Measurements from ENCODE around the gene CHRNA1.
A peak's percentile ranks its signal among the peaks of the same experiment; 100 is the strongest.

CHRNA1 gene

GRCh38 chr2:174731546-174731945, 32.7 kb downstream of the CHRNA1 start:
- Histone ChIP-seq H4K20me1 (ENCODE audit: control insufficient read depth, insufficient read depth, low read depth, low read length) (no peaks in the 10 kb centered on the region), H3K4me3 (ENCODE audit: low read length) (no peak overlapping the region), H3K9me3 (ENCODE audit: control insufficient read depth, insufficient read depth, low read length) (no peaks in the 10 kb centered on the region), H3K79me2 (ENCODE audit: control insufficient read depth, low read length) (no peaks in the 10 kb centered on the region), H3K36me3 (ENCODE audit: control insufficient read depth, low read length) (no peaks in the 10 kb centered on the region), H3K4me2 (ENCODE audit: low read length) (no peak overlapping the region), H3K4me1 (ENCODE audit: control insufficient read depth, low read length) (no peaks in the 10 kb centered on the region), H3K27me3 (ENCODE audit: control insufficient read depth, low read length) (peaks cover 16% of the 10 kb centered on the region), H3K9me2 (replicated peaks; ENCODE audit: control insufficient read depth, low read length) (no peaks in the 10 kb centered on the region), H3K27ac (ENCODE audit: low read depth, low read length) (no peak overlapping the region), H3F3A (ENCODE audit: control insufficient read depth, insufficient read depth) (no peaks in the 10 kb centered on the region)
- TF ChIP-seq EZH2phosphoT487 (IDR thresholded peaks at IDR 0.05; ENCODE audit: borderline replicate concordance, low read length) = no peak
- no peak for TF ChIP-seq CTCF (IDR thresholded peaks at IDR 0.05; ENCODE audit: low read depth, low read length, poor library complexity, severe bottlenecking)

GRCh38 chr2:174730698-174731018, 33.6 kb downstream of the CHRNA1 start:
- peaks cover 16% of the 10 kb centered on the region for H3K27me3 ChIP-seq (ENCODE audit: control insufficient read depth, low read length)
- no peaks in the 10 kb centered on the region for H3F3A ChIP-seq (ENCODE audit: control insufficient read depth, insufficient read depth)
- H4K20me1 ChIP-seq (ENCODE audit: control insufficient read depth, insufficient read depth, low read depth, low read length) = no peaks in the 10 kb centered on the region
- H3K4me3 ChIP-seq (ENCODE audit: low read length) = no peak overlapping the region
- TF ChIP-seq EZH2phosphoT487 (IDR thresholded peaks at IDR 0.05; ENCODE audit: borderline replicate concordance, low read length) = no peak
- TF ChIP-seq CTCF (IDR thresholded peaks at IDR 0.05; ENCODE audit: low read depth, low read length, poor library complexity, severe bottlenecking) = no peak
- H3K9me2 ChIP-seq (replicated peaks; ENCODE audit: control insufficient read depth, low read length) = no peaks in the 10 kb centered on the region
- H3K4me2 ChIP-seq (ENCODE audit: low read length) = no peak overlapping the region
- H3K27ac ChIP-seq (ENCODE audit: low read depth, low read length) = no peak overlapping the region
- H3K4me1 ChIP-seq (ENCODE audit: control insufficient read depth, low read length) = no peaks in the 10 kb centered on the region
- no peaks in the 10 kb centered on the region for H3K36me3 ChIP-seq (ENCODE audit: control insufficient read depth, low read length)
- no peaks in the 10 kb centered on the region for H3K79me2 ChIP-seq (ENCODE audit: control insufficient read depth, low read length)
- no peaks in the 10 kb centered on the region for H3K9me3 ChIP-seq (ENCODE audit: control insufficient read depth, insufficient read depth, low read length)

GRCh38 chr2:174729797-174730697, 34.2 kb downstream of the CHRNA1 start:
- H3K4me2 ChIP-seq (ENCODE audit: low read length) = peak overlapping the region; percentile 30; the same call in 1 of the 2 replicates
- H3K4me3 ChIP-seq (ENCODE audit: low read length) = no peak overlapping the region
- no peaks in the 10 kb centered on the region for H3F3A ChIP-seq (ENCODE audit: control insufficient read depth, insufficient read depth)
- no peaks in the 10 kb centered on the region for H3K4me1 ChIP-seq (ENCODE audit: control insufficient read depth, low read length)
- no peaks in the 10 kb centered on the region for H3K9me2 ChIP-seq (replicated peaks; ENCODE audit: control insufficient read depth, low read length)
- no peak overlapping the region for H3K27ac ChIP-seq (ENCODE audit: low read depth, low read length)
- peaks cover 16% of the 10 kb centered on the region for H3K27me3 ChIP-seq (ENCODE audit: control insufficient read depth, low read length)
- H3K9me3 ChIP-seq (ENCODE audit: control insufficient read depth, insufficient read depth, low read length) = no peaks in the 10 kb centered on the region
- no peaks in the 10 kb centered on the region for H4K20me1 ChIP-seq (ENCODE audit: control insufficient read depth, insufficient read depth, low read depth, low read length)
- TF ChIP-seq EZH2phosphoT487 (IDR thresholded peaks at IDR 0.05; ENCODE audit: borderline replicate concordance, low read length) (no peak), CTCF (IDR thresholded peaks at IDR 0.05; ENCODE audit: low read depth, low read length, poor library complexity, severe bottlenecking) (no peak)
- no peaks in the 10 kb centered on the region for H3K79me2 ChIP-seq (ENCODE audit: control insufficient read depth, low read length)
- no peaks in the 10 kb centered on the region for H3K36me3 ChIP-seq (ENCODE audit: control insufficient read depth, low read length)

All from DOHH2 (cell line).